Measurements from ENCODE around the gene MZT2B. TPM values are rescaled to one million over a fixed set of nuclear protein-coding genes. Genes with fewer than 3 reads are reported as not detected.
"Not testable (repeated sequence)": the region's sequence is repeated elsewhere in the genome, so short reads cannot be mapped to it uniquely, and the experiment has no call there.

MZT2B gene
- total and polyA plus RNA-seq, 9 of the 15 experiments (the other 6 are each of a cell fraction or from before 2014, with no cell fraction given): 5.1 to 435 (median 102) TPM

- H3K79me2 ChIP-seq (ENCODE audit: control insufficient read depth, insufficient read depth, low read length); CTCF ChIA-PET (ENCODE audit: low intra/inter-chr PET ratio); H3K27me3 ChIP-seq (ENCODE audit: control insufficient read depth in 2 of 2, insufficient read depth in 2 of 2, low read length in 2 of 2); intact Hi-C loops (cut with micrococcal nuclease); FAIRE-seq; H2AFZ ChIP-seq (ENCODE audit: low read depth, low read length); H3K4me3 ChIP-seq; H3K4me2 ChIP-seq (ENCODE audit: insufficient read depth, low read length); in situ Hi-C loops (cut with MboI); H3K9me3 ChIP-seq (replicated peaks; ENCODE audit: control insufficient read depth, insufficient read depth, low read depth, low read length); H4K20me1 ChIP-seq (replicated peaks; ENCODE audit: control insufficient read depth, insufficient read depth, low read length); H3K9me1 ChIP-seq (ENCODE audit: control insufficient read depth, insufficient read depth, low read length); ATAC-seq; H3K27ac ChIP-seq (ENCODE audit: extremely low read depth, low read depth, low read length); H3K9ac ChIP-seq (ENCODE audit: insufficient read depth in 1 of 2, low read depth in 2 of 2, low read length in 2 of 2); DNase-seq (ENCODE audit: extremely low read depth in 1 of 4, low spot score in 3 of 4); BruUV-seq (replicated peaks): not testable (repeated sequence)
- WGBS (ENCODE audit: insufficient coverage, low coverage, missing lambda C conversion rate): 100% methylated on average over 5 of the region's 27 CpGs
- peak; percentile 57 for TF ChIP-seq POLR2G (IDR thresholded peaks at IDR 0.05; ENCODE audit: low read depth, low read length)
- POLR2A ChIA-PET: interaction anchor here (0.7 kb wide), 1 partner anchor 22 kb away, joined by 3 read pairs; no protein-coding TSS in a partner anchor
- H3K36me3 ChIP-seq (ENCODE audit: control insufficient read depth, insufficient read depth, low read length): peaks cover 38% of the 10 kb centered on the region; the same call in 1 of the 3 replicates
- H3K4me1 ChIP-seq (replicated peaks in 1 of 2; ENCODE audit: control insufficient read depth in 2 of 2, insufficient read depth in 2 of 2, low read length in 2 of 2): peaks cover 0 to 16% of the 10 kb centered on the region in 2 experiments; a peak in 3 of 5 replicates
Observed at GRCh38 chr2:130152136-130152815, 29.8 kb upstream of the MZT2B start.

GRCh38 chr2:130152816-130153595 lies 29.1 kb upstream of the MZT2B start:
- DNase-seq (ENCODE audit: extremely low read depth in 1 of 4, low spot score in 3 of 4) (no peak), FAIRE-seq (no peak), ATAC-seq (no peak)
- no peak overlapping the region for H3K4me2 ChIP-seq (ENCODE audit: insufficient read depth, low read length)
- ChIA-PET POLR2A (interaction anchor here (0.7 kb wide), 1 partner anchor 22 kb away, joined by 3 read pairs; no protein-coding TSS in a partner anchor), CTCF (ENCODE audit: low intra/inter-chr PET ratio) (no interaction called here)
- no peaks in the 10 kb centered on the region for H3K79me2 ChIP-seq (ENCODE audit: control insufficient read depth, insufficient read depth, low read length)
- H3K27me3 ChIP-seq (ENCODE audit: control insufficient read depth in 2 of 2, insufficient read depth in 2 of 2, low read length in 2 of 2): no peaks in the 10 kb centered on the region
- peaks cover 42% of the 10 kb centered on the region; the same call in 1 of the 3 replicates for H3K36me3 ChIP-seq (ENCODE audit: control insufficient read depth, insufficient read depth, low read length)
- no peaks in the 10 kb centered on the region for H3K9me1 ChIP-seq (ENCODE audit: control insufficient read depth, insufficient read depth, low read length)
- intact Hi-C loops (cut with micrococcal nuclease): no loop called here
- no peaks in the 10 kb centered on the region; the same call in 1 of the 2 replicates for H4K20me1 ChIP-seq (replicated peaks; ENCODE audit: control insufficient read depth, insufficient read depth, low read length)
- H3K4me3 ChIP-seq: no peak overlapping the region
- no peak overlapping the region for H3K9ac ChIP-seq (ENCODE audit: insufficient read depth in 1 of 2, low read depth in 2 of 2, low read length in 2 of 2)
- no TSS peak for BruUV-seq (replicated peaks)
- no peak overlapping the region for H3K27ac ChIP-seq (ENCODE audit: extremely low read depth, low read depth, low read length)
- 95% methylated on average over 18 of the region's 25 CpGs for WGBS (ENCODE audit: insufficient coverage, low coverage, missing lambda C conversion rate)
- H3K9me3 ChIP-seq (replicated peaks; ENCODE audit: control insufficient read depth, insufficient read depth, low read depth, low read length): no peaks in the 10 kb centered on the region
- no peak overlapping the region for H2AFZ ChIP-seq (ENCODE audit: low read depth, low read length)
- TF ChIP-seq SAFB (IDR thresholded peaks at IDR 0.05; ENCODE audit: borderline replicate concordance, low read depth, low read length): no peak
- TF ChIP-seq POLR2G (IDR thresholded peaks at IDR 0.05; ENCODE audit: low read depth, low read length): peak; percentile 9; the same call in 1 of the 2 replicates
- in situ Hi-C loops (cut with MboI): no loop called here
- peaks cover 0 to 19% of the 10 kb centered on the region in 2 experiments; a peak in 3 of 5 replicates for H3K4me1 ChIP-seq (replicated peaks in 1 of 2; ENCODE audit: control insufficient read depth in 2 of 2, insufficient read depth in 2 of 2, low read length in 2 of 2)

All from K562 (cell line).